H1 (cell line): ENCODE measurements around the gene UBA3. TPM values are rescaled to one million over a fixed set of nuclear protein-coding genes. Genes with fewer than 3 reads are reported as not detected.

ENCODE experiments used
- CTCF ChIA-PET: fragments of 300-600 bp; sonication (Branson Sonifier 250); formaldehyde crosslinking; loops from one replicate; lab custom pipeline; 2021; ENCODE audit not compliant: partially characterized antibody; lab: Charles Lee
- POLR2A ChIA-PET: fragments of 300-600 bp; sonication (Branson Sonifier 250); formaldehyde crosslinking; loops from one replicate; lab custom pipeline; 2021; ENCODE audit warnings: inconsistent platforms; ENCODE audit not compliant: partially characterized antibody; lab: Charles Lee
- DNase-seq, 2 experiments: peaks; one replicate each; pipeline versions ENCODE4 v3.0.0 to v3.0.0-alpha.2; 2010 to 2022; ENCODE audit warnings: low spot score in 2 of 2, low read depth in 1 of 2, mixed read lengths in 1 of 2
- FAIRE-seq: peaks from 2 replicates; lab custom pipeline; 2011; peaks lifted over from hg19 to GRCh38; lab: Jason Lieb, UNC
- H2AFZ ChIP-seq: 2 replicates; pipeline ENCODE4 v1.8.1; 2012; ENCODE audit warnings: low read length, inconsistent platforms
- H2AK5ac ChIP-seq: 2 replicates; pipeline ENCODE4 v1.6.1; 2013; ENCODE audit warnings: low read depth, low read length
- H2BK120ac ChIP-seq: replicated peaks from 2 replicates; pipeline ENCODE3; 2013; ENCODE audit warnings: low read depth, low read length, inconsistent platforms
- H2BK12ac ChIP-seq: 2 replicates; pipeline ENCODE4 v1.6.1; 2013; ENCODE audit warnings: low read depth, low read length
- H2BK15ac ChIP-seq: 2 replicates; pipeline ENCODE4 v1.6.1; 2013; ENCODE audit warnings: low read length
- H2BK20ac ChIP-seq: 2 replicates; pipeline ENCODE4 v1.6.1; 2013; ENCODE audit warnings: low read length
- H2BK5ac ChIP-seq: 2 replicates; pipeline ENCODE4 v1.6.1; 2013; ENCODE audit warnings: low read depth, low read length
- H3K14ac ChIP-seq: 2 replicates; pipeline ENCODE4 v1.6.1; 2013; ENCODE audit warnings: inconsistent platforms; ENCODE audit not compliant: insufficient read length
- H3K18ac ChIP-seq: 2 replicates; pipeline ENCODE4 v1.6.1; 2013; ENCODE audit warnings: low read length; ENCODE audit errors: extremely low read depth
- H3K23ac ChIP-seq: 2 replicates; pipeline ENCODE4 v1.6.1; 2013; ENCODE audit warnings: inconsistent platforms; ENCODE audit not compliant: insufficient read length
- H3K23me2 ChIP-seq: 2 replicates; pipeline ENCODE4 v1.6.1; 2013; ENCODE audit warnings: low read depth, low read length
- H3K27ac ChIP-seq: 2 replicates; pipeline ENCODE4 v1.6.1; 2011; ENCODE audit warnings: low read depth, low read length, inconsistent platforms
- H3K27me3 ChIP-seq, 4 experiments: replicated peaks in 1 of 4; 1 replicate in 1 of 4; 2 replicates in 3 of 4; pipeline versions ENCODE4 v1.6.1 to v1.8.1; 2011 to 2013; ENCODE audit warnings: low read length in 3 of 4, mild to moderate bottlenecking in 3 of 4, inconsistent platforms in 2 of 4, mixed read lengths in 2 of 4, moderate library complexity in 1 of 4; ENCODE audit not compliant: control insufficient read depth in 3 of 4, insufficient read depth in 3 of 4; ENCODE audit errors: extremely low read depth in 1 of 4
- H3K36me3 ChIP-seq, 4 experiments: 2 replicates each; pipeline versions ENCODE4 v1.6.1 to v1.8.1; 2011 to 2013; ENCODE audit warnings: mild to moderate bottlenecking in 4 of 4, low read length in 3 of 4, moderate library complexity in 2 of 4, control low read depth in 1 of 4, inconsistent platforms in 1 of 4; ENCODE audit not compliant: insufficient read depth in 4 of 4, control insufficient read depth in 2 of 4
- H3K4ac ChIP-seq: replicated peaks from 2 replicates; pipeline ENCODE3; 2013; ENCODE audit warnings: low read length, low read depth, mixed read lengths, inconsistent platforms; ENCODE audit not compliant: insufficient read length
- H3K4me1 ChIP-seq, 4 experiments: replicated peaks in 1 of 4; 1 replicate in 1 of 4; 2 replicates in 3 of 4; pipeline versions ENCODE4 v1.6.1 to v1.8.1; 2011 to 2013; ENCODE audit warnings: low read length in 3 of 4, inconsistent platforms in 2 of 4, mixed read lengths in 1 of 4; ENCODE audit not compliant: insufficient read depth in 4 of 4, control insufficient read depth in 3 of 4
- H3K4me2 ChIP-seq, 2 experiments: 2 replicates each; pipeline versions ENCODE4 v1.6.1 to v1.8.1; 2011 to 2013; ENCODE audit warnings: low read depth in 2 of 2, low read length in 2 of 2, control low read depth in 1 of 2, inconsistent platforms in 1 of 2, mild to moderate bottlenecking in 1 of 2; ENCODE audit not compliant: insufficient read depth in 1 of 2
- H3K4me3 ChIP-seq, 4 experiments: fragments of 200-600, 300-600 bp in 1 of 4; sonication (generic), shearing (Covaris generic), sonication (Bioruptor Twin) in 1 of 4; 2 replicates each; pipeline versions ENCODE4 v1.5.1 to v1.8.1; 2011 to 2016; ENCODE audit warnings: low read length in 4 of 4, low read depth in 3 of 4, control low read depth in 2 of 4, inconsistent platforms in 2 of 4, mild to moderate bottlenecking in 2 of 4, mixed read lengths in 1 of 4, moderate library complexity in 1 of 4; ENCODE audit not compliant: insufficient read depth in 2 of 4; ENCODE audit errors: extremely low read depth in 1 of 4
- H3K56ac ChIP-seq: replicated peaks from 2 replicates; pipeline ENCODE3; 2013; ENCODE audit warnings: low read depth, mild to moderate bottlenecking, mixed read lengths, low read length, inconsistent platforms; ENCODE audit not compliant: insufficient read length
- H3K79me1 ChIP-seq: 2 replicates; pipeline ENCODE4 v1.6.1; 2013; ENCODE audit warnings: low read depth, low read length, control low read depth
- H3K79me2 ChIP-seq, 2 experiments: 2 replicates each; pipeline versions ENCODE4 v1.6.1 to v1.8.1; 2012 to 2013; ENCODE audit warnings: low read length in 2 of 2, mild to moderate bottlenecking in 2 of 2, inconsistent platforms in 1 of 2; ENCODE audit not compliant: insufficient read depth in 2 of 2, control insufficient read depth in 1 of 2
- H3K9ac ChIP-seq, 4 experiments: replicated peaks in 1 of 4; 1 replicate in 1 of 4; 2 replicates in 3 of 4; pipeline versions ENCODE4 v1.6.1 to v1.8.1; 2011 to 2013; ENCODE audit warnings: low read depth in 3 of 4, low read length in 3 of 4, control low read depth in 2 of 4, mild to moderate bottlenecking in 2 of 4, moderate library complexity in 2 of 4, inconsistent platforms in 1 of 4; ENCODE audit errors: extremely low read depth in 1 of 4
- H3K9me3 ChIP-seq, 2 experiments: 2 replicates each; pipeline versions ENCODE4 v1.6.1 to v1.8.1; 2012 to 2013; ENCODE audit warnings: mild to moderate bottlenecking in 2 of 2, moderate library complexity in 2 of 2, control low read depth in 1 of 2, inconsistent platforms in 1 of 2, low read depth in 1 of 2, low read length in 1 of 2, mixed read lengths in 1 of 2; ENCODE audit not compliant: insufficient read depth in 2 of 2
- H4K20me1 ChIP-seq, 2 experiments: replicated peaks in 1 of 2; 2 replicates each; pipeline versions ENCODE3 to v1.8.1; 2011 to 2013; ENCODE audit warnings: inconsistent platforms in 2 of 2, low read length in 2 of 2, mild to moderate bottlenecking in 1 of 2; ENCODE audit not compliant: insufficient read depth in 2 of 2, control insufficient read depth in 1 of 2
- H4K5ac ChIP-seq: 2 replicates; pipeline ENCODE4 v1.6.1; 2013; ENCODE audit warnings: low read length, low read depth, mixed read lengths, inconsistent platforms; ENCODE audit not compliant: insufficient read length
- H4K8ac ChIP-seq: 2 replicates; pipeline ENCODE4 v1.8.0; 2013; ENCODE audit warnings: mild to moderate bottlenecking, moderate library complexity, low read length, inconsistent platforms; ENCODE audit not compliant: insufficient read depth; ENCODE audit errors: extremely low read depth
- H4K91ac ChIP-seq: replicated peaks from 2 replicates; pipeline ENCODE3; 2013; ENCODE audit warnings: low read length, mixed read lengths, inconsistent platforms; ENCODE audit not compliant: insufficient read length
- CBX5 ChIP-seq: fragments of 300-800, 300-1000 bp; sonication (generic); IDR thresholded peaks from 2 replicates; pipeline ENCODE4 v1.7.1; 2016; ENCODE audit warnings: antibody characterized with exemption, low read length, low read depth
- EGR1 ChIP-seq: IDR thresholded peaks from 2 replicates; pipeline ENCODE4 v1.6.1; 2011; ENCODE audit warnings: low read depth, low read length, borderline replicate concordance
- TAF1 ChIP-seq: IDR thresholded peaks from 2 replicates; pipeline ENCODE4 v1.6.1; 2011; ENCODE audit warnings: mild to moderate bottlenecking, low read depth, low read length
- polyA plus RNA-seq, 7 experiments: library from polyadenylated mRNA; depleted of rRNA in 3 of 7; stranded (reverse) in 5 of 7; unstranded in 2 of 7; fragments of >200 nt in 5 of 7; fragments of 200-250 nt in 2 of 7; gene quantifications; 1 replicate in 5 of 7; 2 replicates in 1 of 7; 4 replicates in 1 of 7; pipeline versions ENCODE4 v1.2.1 to v1.2.3, GENCODE V29; 2011 to 2013; ENCODE audit warnings: missing spikeins in 2 of 7, mixed read lengths in 2 of 7
- total RNA-seq: library from RNA; stranded (reverse); fragmentation: NEBNext Ultra II Directional; extraction: Animal tissue kit (Norgen Biotek cat#: 25700); gene quantifications from 2 replicates; pipeline ENCODE4 v1.2.1, GENCODE V29; 2021

The UBA3 gene
- total and polyA plus RNA-seq, 2 of the 8 experiments (the other 6 are each of a cell fraction or from before 2014, with no cell fraction given), result 40.8 to 97.8 TPM

- H3K9me3 ChIP-seq, result no peaks in the 10 kb centered on the region
- H3K4ac ChIP-seq, result no peak overlapping the region
- H2BK15ac ChIP-seq, result no peak overlapping the region
- H2AK5ac ChIP-seq, result no peak overlapping the region
- H3K27ac ChIP-seq, result no peak overlapping the region
- H3K14ac ChIP-seq, result no peak overlapping the region
- H4K91ac ChIP-seq, result no peak overlapping the region
- DNase-seq, result no peak
- POLR2A ChIA-PET, result no interaction called here
- no peaks in the 10 kb centered on the region for H3K27me3 ChIP-seq
- no peak for TF ChIP-seq EGR1
- no peak for TF ChIP-seq CBX5
- no peak for TF ChIP-seq TAF1
- H4K20me1 ChIP-seq, result no peaks in the 10 kb centered on the region
- H3K36me3 ChIP-seq, result no peaks in the 10 kb centered on the region
- no peak overlapping the region for H4K8ac ChIP-seq
- no peak overlapping the region for H3K4me3 ChIP-seq
- no peak overlapping the region for H3K4me2 ChIP-seq
- H4K5ac ChIP-seq, result no peak overlapping the region
- no peak overlapping the region for H3K56ac ChIP-seq
- H3K23me2 ChIP-seq, result no peaks in the 10 kb centered on the region; the same call in 1 of the 2 replicates
- no peak for FAIRE-seq
- no peak overlapping the region for H2AFZ ChIP-seq
- CTCF ChIA-PET, result interaction anchor here (1.4 to 3.6 kb wide), 5 partner anchors 33 to 295 kb away, joined by 3 to 21 read pairs (median 4); no protein-coding TSS in a partner anchor
- no peak overlapping the region for H2BK12ac ChIP-seq
- no peak overlapping the region for H2BK120ac ChIP-seq
- no peaks in the 10 kb centered on the region for H3K4me1 ChIP-seq
- no peak overlapping the region for H3K9ac ChIP-seq
- no peaks in the 10 kb centered on the region for H3K79me2 ChIP-seq
- H3K23ac ChIP-seq, result no peak overlapping the region
- no peak overlapping the region for H3K18ac ChIP-seq
- no peaks in the 10 kb centered on the region for H3K79me1 ChIP-seq
- no peak overlapping the region for H2BK5ac ChIP-seq
- H2BK20ac ChIP-seq, result no peak overlapping the region
These were observed 48.3 kb upstream of the UBA3 start for GRCh38 chr3:69128509-69128908.
